ENCODE measurements around the gene PM20D1.

PM20D1 gene

GRCh38 chr1:205802060-205802459, 47.9 kb downstream of the PM20D1 start:
- no peak for DNase-seq

GRCh38 chr1:205800981-205801703, 48.8 kb downstream of the PM20D1 start:
- no peak for DNase-seq

GRCh38 chr1:205800427-205800826, 49.5 kb downstream of the PM20D1 start:
- DNase-seq, result no peak

- no peak for DNase-seq
Observed at GRCh38 chr1:205798577-205798976, 51.4 kb downstream of the PM20D1 start.

GRCh38 chr1:205797168-205797567, 52.8 kb downstream of the PM20D1 start:
- no peak for DNase-seq

GRCh38 chr1:205794011-205794730, 55.8 kb downstream of the PM20D1 start:
- DNase-seq, result no peak

- no peak for DNase-seq
Observed at GRCh38 chr1:205792961-205793673, 56.8 kb downstream of the PM20D1 start.

GRCh38 chr1:205792481-205792881, 57.5 kb downstream of the PM20D1 start:
- no peak for DNase-seq

GRCh38 chr1:205791568-205792180, 58.3 kb downstream of the PM20D1 start:
- no peak for DNase-seq

- DNase-seq, result no peak
Observed at GRCh38 chr1:205787287-205787916, 62.5 kb downstream of the PM20D1 start.

GRCh38 chr1:205786601-205787000, 63.3 kb downstream of the PM20D1 start:
- DNase-seq, result no peak

GRCh38 chr1:205785446-205785845, 64.5 kb downstream of the PM20D1 start:
- no peak for DNase-seq

GRCh38 chr1:205783904-205784303, 66.0 kb downstream of the PM20D1 start:
- no peak for DNase-seq

GRCh38 chr1:205783433-205783795, 66.5 kb downstream of the PM20D1 start:
- no peak for DNase-seq

- no peak for DNase-seq
Observed at GRCh38 chr1:205782627-205783432, 67.1 kb downstream of the PM20D1 start.

- no peak for DNase-seq
Observed at GRCh38 chr1:205780335-205780734, 69.6 kb downstream of the PM20D1 start.

All from SHP77 treated with DMSO at 0.1 percent for 48 hours (cell line).